ENCODE measurements around the gene CELSR2.

CELSR2 gene

DNA sequence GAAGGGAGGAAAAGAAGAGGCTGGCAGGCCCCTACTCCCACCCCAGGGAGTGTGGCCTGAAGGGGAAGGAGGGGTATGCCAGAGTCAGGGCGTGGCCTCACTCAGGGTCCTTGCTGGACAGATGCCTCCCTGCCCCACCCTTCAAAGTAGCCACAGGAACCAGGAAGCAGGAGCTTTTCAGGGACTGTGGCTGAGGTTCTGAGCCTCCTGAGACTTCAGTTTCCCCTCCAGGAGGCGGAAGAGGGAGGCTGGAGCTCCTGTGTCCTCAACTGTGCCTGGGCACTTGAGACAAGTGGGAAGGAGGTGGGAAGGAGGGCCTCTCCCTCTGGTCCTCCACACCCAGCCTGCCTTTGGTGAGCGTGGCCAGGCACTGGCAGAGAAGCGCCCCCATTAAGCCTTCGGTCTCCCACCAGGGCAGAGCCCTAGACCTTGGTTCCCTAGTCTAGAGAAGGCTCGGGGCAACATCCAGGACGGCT is 5.3 kb downstream of the CELSR2 start:
- TF ChIP-seq, protein P1, sequence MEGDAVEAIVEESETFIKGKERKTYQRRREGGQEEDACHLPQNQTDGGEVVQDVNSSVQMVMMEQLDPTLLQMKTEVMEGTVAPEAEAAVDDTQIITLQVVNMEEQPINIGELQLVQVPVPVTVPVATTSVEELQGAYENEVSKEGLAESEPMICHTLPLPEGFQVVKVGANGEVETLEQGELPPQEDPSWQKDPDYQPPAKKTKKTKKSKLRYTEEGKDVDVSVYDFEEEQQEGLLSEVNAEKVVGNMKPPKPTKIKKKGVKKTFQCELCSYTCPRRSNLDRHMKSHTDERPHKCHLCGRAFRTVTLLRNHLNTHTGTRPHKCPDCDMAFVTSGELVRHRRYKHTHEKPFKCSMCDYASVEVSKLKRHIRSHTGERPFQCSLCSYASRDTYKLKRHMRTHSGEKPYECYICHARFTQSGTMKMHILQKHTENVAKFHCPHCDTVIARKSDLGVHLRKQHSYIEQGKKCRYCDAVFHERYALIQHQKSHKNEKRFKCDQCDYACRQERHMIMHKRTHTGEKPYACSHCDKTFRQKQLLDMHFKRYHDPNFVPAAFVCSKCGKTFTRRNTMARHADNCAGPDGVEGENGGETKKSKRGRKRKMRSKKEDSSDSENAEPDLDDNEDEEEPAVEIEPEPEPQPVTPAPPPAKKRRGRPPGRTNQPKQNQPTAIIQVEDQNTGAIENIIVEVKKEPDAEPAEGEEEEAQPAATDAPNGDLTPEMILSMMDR (IDR thresholded peaks at IDR 0.05; ENCODE audit: control insufficient read depth, insufficient read depth, low read depth, low read length, missing control alignments) = no peak
- no peak for DNase-seq (ENCODE audit: low read depth)
- H3K4me3 ChIP-seq (ENCODE audit: control insufficient read depth, low read depth, low read length) = no peak overlapping the region

DNA sequence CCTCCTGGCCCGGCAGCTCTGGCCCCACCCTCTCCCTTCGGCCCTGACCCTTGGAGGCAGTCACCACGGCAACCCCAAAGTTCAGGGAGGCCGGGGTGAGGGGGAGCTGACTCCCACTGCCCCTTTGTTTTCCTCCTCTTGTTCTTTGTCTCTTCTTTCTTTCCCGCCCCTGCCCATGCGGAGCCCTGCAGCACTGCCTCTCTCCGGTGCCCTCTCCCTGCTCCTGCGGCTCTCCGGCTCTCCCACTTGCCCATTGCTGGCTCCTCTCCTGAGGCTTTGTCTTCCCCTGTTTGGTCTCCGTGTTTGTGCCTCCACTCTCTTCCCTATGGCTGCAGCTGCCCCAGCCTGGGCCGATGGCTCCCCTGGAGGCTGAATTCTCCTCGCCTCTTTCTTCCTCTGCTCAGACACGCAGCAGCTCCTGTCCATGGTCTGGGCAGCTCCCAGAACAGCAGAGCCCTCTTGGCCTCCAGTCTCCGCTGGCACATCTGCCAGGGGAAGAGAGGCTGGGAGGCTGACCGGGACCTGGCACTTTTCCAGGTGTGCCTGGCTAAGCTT is 5.8 kb downstream of the CELSR2 start:
- DNase-seq (ENCODE audit: low read depth) = no peak
- TF ChIP-seq, protein P1 (IDR thresholded peaks at IDR 0.05; ENCODE audit: control insufficient read depth, insufficient read depth, low read depth, low read length, missing control alignments) = no peak
- no peak overlapping the region for H3K4me3 ChIP-seq (ENCODE audit: control insufficient read depth, low read depth, low read length)

DNA sequence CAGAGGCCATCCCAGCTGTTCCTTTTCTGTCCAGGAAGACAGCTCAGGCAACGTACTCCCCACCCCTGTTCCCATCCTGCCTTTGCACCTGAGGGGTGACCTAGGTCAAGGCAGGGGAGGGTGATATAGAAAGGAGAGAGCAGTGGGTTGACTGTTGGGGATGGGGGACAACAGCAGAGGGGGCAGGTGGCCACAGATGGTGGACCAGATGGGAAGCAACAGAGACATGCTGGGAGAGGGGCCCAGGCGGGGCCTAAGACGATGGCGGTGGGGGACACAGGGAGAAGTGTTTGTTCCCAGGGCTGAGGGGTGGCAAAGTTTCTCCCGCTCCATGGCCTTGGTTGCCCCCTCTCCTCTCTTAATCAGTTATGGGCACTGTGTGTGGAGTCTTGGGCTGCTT is 6.3 kb downstream of the CELSR2 start:
- TF ChIP-seq, protein P1 (IDR thresholded peaks at IDR 0.05; ENCODE audit: control insufficient read depth, insufficient read depth, low read depth, low read length, missing control alignments) = no peak
- no peak overlapping the region for H3K4me3 ChIP-seq (ENCODE audit: control insufficient read depth, low read depth, low read length)
- no peak for DNase-seq (ENCODE audit: low read depth)

DNA sequence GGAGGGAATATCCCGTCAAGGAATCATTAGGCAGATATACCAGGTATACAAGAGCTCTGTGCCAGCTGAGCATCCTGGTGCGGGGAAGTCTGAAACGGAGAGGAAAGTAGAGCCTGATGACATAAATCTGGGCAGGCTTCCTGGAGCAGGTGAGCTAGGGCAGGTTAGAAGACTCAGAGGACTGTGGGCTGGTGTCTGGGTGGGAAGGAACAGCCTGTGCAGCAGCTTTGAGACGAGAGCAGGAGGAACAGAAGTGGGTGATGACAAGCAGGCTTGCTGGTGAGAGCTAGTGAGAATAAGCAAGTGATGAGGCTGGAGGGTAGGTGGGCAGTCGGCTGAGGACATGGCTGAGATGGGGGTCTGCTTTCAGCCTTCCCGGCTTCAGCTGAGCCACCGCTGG is 6.7 kb downstream of the CELSR2 start:
- no peak for DNase-seq (ENCODE audit: low read depth)
- no peak overlapping the region for H3K4me3 ChIP-seq (ENCODE audit: control insufficient read depth, low read depth, low read length)
- TF ChIP-seq, protein P1 (IDR thresholded peaks at IDR 0.05; ENCODE audit: control insufficient read depth, insufficient read depth, low read depth, low read length, missing control alignments) = no peak

DNA sequence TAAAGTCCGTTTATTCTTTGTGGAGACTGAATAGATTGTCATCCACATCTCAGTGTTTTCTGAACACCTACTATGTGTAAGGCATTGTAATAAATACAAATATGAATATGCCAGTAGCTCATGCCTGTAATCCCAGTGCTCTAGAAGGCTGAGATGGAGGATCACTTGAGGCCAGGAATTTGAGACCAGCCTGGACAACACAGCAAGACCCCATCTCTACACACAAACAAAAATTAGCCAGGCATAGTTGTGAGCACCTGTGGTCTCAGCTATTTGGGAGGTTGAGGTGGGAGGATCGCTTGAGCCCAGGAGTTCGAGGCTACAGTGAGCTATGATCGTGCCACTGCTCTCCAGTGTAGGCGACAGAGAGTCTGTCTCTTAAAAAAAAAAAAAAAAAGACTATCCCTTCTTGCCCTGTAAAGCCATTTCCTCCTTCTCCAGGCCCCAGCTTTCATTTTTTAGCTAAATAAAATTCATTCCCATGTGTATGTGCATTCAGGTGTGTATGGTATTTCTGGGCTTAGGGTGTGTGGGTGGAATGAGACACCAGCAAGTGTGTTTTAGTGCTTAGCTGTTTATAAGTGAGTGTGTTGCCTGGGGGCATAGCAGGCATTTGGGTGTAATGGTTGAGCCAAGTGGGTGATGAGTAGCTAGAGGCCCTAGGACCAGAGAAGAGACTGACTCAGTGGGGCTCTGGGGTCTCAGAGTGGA is 7.8 kb downstream of the CELSR2 start:
- TF ChIP-seq, protein P1 (IDR thresholded peaks at IDR 0.05; ENCODE audit: control insufficient read depth, insufficient read depth, low read depth, low read length, missing control alignments) = no peak
- DNase-seq (ENCODE audit: low read depth) = no peak
- H3K4me3 ChIP-seq (ENCODE audit: control insufficient read depth, low read depth, low read length) = no peak overlapping the region

DNA sequence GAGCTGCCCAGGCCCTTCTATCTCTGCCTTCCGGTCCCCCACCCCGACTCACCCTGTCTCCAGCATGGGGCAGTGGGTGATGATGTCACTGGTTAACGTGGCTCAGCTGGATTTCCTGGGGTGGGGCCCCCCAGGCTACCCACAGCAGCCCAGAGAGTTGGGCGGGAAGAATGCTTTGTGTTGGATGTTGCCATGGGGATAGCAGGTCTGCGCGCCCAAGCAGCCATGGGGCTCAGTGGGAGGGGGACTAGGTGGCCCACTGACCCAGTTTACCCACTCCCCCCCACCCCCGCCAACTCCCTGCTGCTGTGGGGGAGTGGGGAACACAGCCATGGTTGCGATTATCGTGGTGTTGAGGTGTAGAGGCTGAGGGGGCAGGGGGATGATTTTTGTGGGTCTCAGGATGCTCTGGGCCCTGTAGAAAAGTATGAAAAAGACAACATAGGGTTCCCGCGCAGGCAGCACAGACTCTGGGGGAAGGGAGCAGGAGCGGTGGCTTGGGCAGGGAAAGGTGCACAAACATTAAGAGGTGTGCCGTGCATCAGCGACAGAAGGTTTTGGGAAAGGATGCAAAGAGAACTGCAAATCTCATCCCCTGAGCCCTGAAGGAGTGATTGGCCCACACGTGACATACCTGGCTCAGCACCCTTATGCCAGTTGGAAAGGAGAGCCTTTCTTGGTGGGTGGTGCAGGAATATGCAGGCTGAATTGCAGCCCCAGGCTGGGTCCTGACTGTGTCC is 8.5 kb downstream of the CELSR2 start:
- no peak for DNase-seq (ENCODE audit: low read depth)
- TF ChIP-seq, protein P1 (IDR thresholded peaks at IDR 0.05; ENCODE audit: control insufficient read depth, insufficient read depth, low read depth, low read length, missing control alignments) = no peak
- H3K4me3 ChIP-seq (ENCODE audit: control insufficient read depth, low read depth, low read length) = no peak overlapping the region

Measured in AG09309 (cell line).